Ishikawa (cell line): ENCODE results near the gene BORA.

ENCODE experiments used
- CEBPB ChIP-seq: IDR thresholded peaks from 2 replicates; pipeline ENCODE4 v1.6.1; 2012
- CREB1 ChIP-seq: IDR thresholded peaks from 2 replicates; pipeline ENCODE4 v1.6.1; 2012; ENCODE audit warnings: low read depth
- EGR1 ChIP-seq: IDR thresholded peaks from 2 replicates; pipeline ENCODE4 v1.6.1; 2012
- EP300 ChIP-seq: IDR thresholded peaks from 2 replicates; pipeline ENCODE4 v1.6.1; 2012; ENCODE audit warnings: borderline replicate concordance
- FOXM1 ChIP-seq: IDR thresholded peaks from 2 replicates; pipeline ENCODE4 v1.6.1; 2012; ENCODE audit warnings: low read depth, borderline replicate concordance
- NFIC ChIP-seq: IDR thresholded peaks from 2 replicates; pipeline ENCODE4 v1.6.1; 2012
- RAD21 ChIP-seq: IDR thresholded peaks from 2 replicates; pipeline ENCODE4 v1.6.1; 2012; ENCODE audit warnings: low read depth
- TAF1 ChIP-seq: IDR thresholded peaks from 2 replicates; pipeline ENCODE4 v1.6.1; 2012; ENCODE audit warnings: low read depth, mild to moderate bottlenecking
- TCF12 ChIP-seq: IDR thresholded peaks from 2 replicates; pipeline ENCODE4 v1.6.1; 2012; ENCODE audit warnings: low read depth
- TEAD4 ChIP-seq: IDR thresholded peaks from 2 replicates; pipeline ENCODE4 v1.6.1; 2012
- YY1 ChIP-seq: IDR thresholded peaks from 2 replicates; pipeline ENCODE4 v1.6.1; 2012; ENCODE audit warnings: low read depth
- ZBTB7A ChIP-seq: IDR thresholded peaks from 2 replicates; pipeline ENCODE4 v1.6.1; 2012; ENCODE audit warnings: low read depth
- TF ChIP-seq, protein P1 (sequence below): IDR thresholded peaks from 2 replicates; pipeline ENCODE4 v1.6.1; 2012; ENCODE audit warnings: low read depth, mild to moderate bottlenecking
- TF ChIP-seq, protein P2 (sequence below): IDR thresholded peaks from 2 replicates; pipeline ENCODE4 v1.6.1; 2012
- TF ChIP-seq, protein P3 (sequence below): IDR thresholded peaks from 2 replicates; pipeline ENCODE4 v1.6.1; 2012

The BORA gene

DNA sequence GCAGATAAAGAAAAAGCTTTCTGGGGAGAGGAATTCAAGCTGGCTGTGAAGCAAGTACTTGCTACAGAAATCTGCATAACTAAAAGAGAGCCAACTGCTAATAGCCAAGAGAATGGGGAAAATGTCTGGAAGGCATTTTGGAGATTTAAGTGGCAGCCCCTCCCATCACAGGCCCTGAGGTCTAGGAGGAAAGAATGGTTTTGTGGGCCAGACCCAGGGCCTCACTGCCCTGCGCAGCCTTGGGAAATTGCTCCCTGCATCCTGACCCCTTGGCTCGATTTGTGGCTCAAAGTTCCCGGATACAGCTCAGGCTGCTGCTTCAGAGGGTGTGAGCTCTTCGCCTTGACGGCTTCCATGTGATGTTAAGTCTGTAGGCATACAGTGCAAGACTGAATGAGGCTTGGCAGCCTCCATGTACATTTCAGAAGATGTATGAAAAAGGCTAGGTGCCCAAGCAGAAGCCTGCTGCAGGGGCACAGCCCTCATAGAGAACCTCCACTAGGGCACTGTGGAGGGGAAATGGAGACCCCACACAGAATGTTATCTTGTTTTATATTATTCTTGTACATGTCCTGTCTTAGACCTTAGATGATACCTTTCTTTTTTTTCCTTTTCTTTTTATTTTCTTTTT lies 34.7 kb upstream of the BORA start:
- TF ChIP-seq FOXM1, result no peak
- no peak for TF ChIP-seq YY1
- TF ChIP-seq, protein P1, sequence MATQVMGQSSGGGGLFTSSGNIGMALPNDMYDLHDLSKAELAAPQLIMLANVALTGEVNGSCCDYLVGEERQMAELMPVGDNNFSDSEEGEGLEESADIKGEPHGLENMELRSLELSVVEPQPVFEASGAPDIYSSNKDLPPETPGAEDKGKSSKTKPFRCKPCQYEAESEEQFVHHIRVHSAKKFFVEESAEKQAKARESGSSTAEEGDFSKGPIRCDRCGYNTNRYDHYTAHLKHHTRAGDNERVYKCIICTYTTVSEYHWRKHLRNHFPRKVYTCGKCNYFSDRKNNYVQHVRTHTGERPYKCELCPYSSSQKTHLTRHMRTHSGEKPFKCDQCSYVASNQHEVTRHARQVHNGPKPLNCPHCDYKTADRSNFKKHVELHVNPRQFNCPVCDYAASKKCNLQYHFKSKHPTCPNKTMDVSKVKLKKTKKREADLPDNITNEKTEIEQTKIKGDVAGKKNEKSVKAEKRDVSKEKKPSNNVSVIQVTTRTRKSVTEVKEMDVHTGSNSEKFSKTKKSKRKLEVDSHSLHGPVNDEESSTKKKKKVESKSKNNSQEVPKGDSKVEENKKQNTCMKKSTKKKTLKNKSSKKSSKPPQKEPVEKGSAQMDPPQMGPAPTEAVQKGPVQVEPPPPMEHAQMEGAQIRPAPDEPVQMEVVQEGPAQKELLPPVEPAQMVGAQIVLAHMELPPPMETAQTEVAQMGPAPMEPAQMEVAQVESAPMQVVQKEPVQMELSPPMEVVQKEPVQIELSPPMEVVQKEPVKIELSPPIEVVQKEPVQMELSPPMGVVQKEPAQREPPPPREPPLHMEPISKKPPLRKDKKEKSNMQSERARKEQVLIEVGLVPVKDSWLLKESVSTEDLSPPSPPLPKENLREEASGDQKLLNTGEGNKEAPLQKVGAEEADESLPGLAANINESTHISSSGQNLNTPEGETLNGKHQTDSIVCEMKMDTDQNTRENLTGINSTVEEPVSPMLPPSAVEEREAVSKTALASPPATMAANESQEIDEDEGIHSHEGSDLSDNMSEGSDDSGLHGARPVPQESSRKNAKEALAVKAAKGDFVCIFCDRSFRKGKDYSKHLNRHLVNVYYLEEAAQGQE, result no peak
- no peak for TF ChIP-seq EP300
- TF ChIP-seq TEAD4, result no peak
- TF ChIP-seq, protein P2, sequence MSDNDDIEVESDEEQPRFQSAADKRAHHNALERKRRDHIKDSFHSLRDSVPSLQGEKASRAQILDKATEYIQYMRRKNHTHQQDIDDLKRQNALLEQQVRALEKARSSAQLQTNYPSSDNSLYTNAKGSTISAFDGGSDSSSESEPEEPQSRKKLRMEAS, result no peak
- no peak for TF ChIP-seq NFIC
- TF ChIP-seq TAF1, result no peak
- no peak for TF ChIP-seq ZBTB7A
- TF ChIP-seq RAD21, result no peak
- no peak for TF ChIP-seq CREB1
- no peak for TF ChIP-seq EGR1
- TF ChIP-seq TCF12, result no peak

DNA sequence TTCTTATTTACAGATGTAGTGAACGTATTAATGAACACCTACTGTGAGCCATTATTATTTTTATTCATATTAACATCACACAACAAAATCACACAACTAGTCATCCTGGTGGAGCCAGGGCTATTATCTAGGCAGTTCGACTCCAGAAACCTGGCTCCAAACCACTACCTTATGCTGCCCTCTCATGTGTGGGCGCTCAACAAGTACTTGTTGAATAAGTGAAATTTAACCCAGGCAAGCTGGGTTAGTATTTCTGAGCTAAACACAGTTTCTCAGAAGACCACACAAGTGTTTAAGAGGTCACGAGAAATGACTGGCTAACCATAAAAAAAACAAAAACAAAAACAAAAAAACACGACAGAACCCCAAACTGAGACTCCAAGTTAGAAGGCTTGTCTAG lies 33.9 kb upstream of the BORA start:
- no peak for TF ChIP-seq RAD21
- TF ChIP-seq TCF12, result no peak
- no peak for TF ChIP-seq EP300
- TF ChIP-seq TEAD4, result no peak
- TF ChIP-seq TAF1, result no peak
- no peak for TF ChIP-seq CREB1
- TF ChIP-seq, protein P3, sequence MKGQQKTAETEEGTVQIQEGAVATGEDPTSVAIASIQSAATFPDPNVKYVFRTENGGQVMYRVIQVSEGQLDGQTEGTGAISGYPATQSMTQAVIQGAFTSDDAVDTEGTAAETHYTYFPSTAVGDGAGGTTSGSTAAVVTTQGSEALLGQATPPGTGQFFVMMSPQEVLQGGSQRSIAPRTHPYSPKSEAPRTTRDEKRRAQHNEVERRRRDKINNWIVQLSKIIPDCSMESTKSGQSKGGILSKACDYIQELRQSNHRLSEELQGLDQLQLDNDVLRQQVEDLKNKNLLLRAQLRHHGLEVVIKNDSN, result no peak
- TF ChIP-seq EGR1, result no peak
- TF ChIP-seq YY1, result no peak
- no peak for TF ChIP-seq FOXM1
- TF ChIP-seq CEBPB, result no peak
- TF ChIP-seq, protein P1, result no peak
- TF ChIP-seq NFIC, result no peak
- TF ChIP-seq, protein P2, result no peak
- TF ChIP-seq ZBTB7A, result no peak

DNA sequence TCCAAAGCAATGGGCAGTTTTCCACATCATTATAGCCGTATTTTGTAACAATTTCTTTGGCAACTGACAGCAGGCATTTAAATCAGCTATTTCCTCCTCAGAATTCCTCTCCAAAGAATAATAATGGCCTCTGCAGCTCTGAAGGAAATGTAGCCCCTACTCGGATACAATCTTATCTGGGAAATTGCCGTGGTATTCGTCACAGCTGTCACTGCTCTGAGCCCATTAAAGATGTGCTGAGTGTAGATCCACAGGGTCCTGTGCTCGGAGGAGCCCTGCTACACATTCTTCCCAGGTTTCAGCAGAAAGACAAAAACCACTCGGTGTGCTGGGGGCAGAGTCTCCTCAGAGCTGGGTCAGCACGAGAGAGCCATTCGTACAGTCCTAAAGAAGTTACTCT lies 33.4 kb upstream of the BORA start:
- no peak for TF ChIP-seq YY1
- TF ChIP-seq, protein P3, result no peak
- TF ChIP-seq, protein P1, result no peak
- no peak for TF ChIP-seq ZBTB7A
- no peak for TF ChIP-seq TEAD4
- no peak for TF ChIP-seq TAF1
- TF ChIP-seq TCF12, result no peak

DNA sequence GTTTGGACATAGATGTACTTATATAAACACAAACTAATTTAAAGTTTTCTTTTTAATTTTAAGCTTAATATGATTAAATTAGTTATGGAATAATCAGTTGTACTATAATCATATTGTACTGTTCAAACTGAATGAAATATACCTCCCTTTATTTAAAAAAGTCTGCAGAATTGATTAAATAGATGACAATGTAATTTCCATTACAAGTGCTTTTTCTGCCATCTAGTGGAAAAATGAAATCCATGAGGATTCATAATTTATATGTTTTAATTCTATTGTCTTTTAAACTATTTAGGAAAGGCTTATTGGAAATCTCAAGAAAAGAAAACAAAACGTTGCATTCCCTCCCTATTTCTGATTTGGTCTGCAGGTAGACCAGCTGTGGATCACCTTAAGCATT lies 31.1 kb upstream of the BORA start:
- TF ChIP-seq, protein P1, result no peak
- TF ChIP-seq RAD21, result peak; percentile 57
